H9 (cell line): ENCODE results near the gene GALNS. TPM values are rescaled to one million over a fixed set of nuclear protein-coding genes. Genes with fewer than 3 reads are reported as not detected.

ENCODE experiments used
- DNase-seq: peaks from one replicate; pipeline ENCODE4 v3.0.0-alpha.2; 2017
- H2AFZ ChIP-seq: one replicate; pipeline ENCODE4 v1.6.1; 2013; ENCODE audit warnings: mild to moderate bottlenecking, low read length, control low read depth, moderate library complexity
- H2AK5ac ChIP-seq: 2 replicates; pipeline ENCODE4 v1.6.1; 2013; ENCODE audit warnings: low read length, control low read depth, mixed read lengths; ENCODE audit not compliant: insufficient read length
- H2BK120ac ChIP-seq: one replicate; pipeline ENCODE4 v1.6.1; 2013; ENCODE audit warnings: low read depth, mild to moderate bottlenecking, low read length, control low read depth, inconsistent platforms; ENCODE audit not compliant: poor library complexity, severe bottlenecking
- H2BK12ac ChIP-seq: 2 replicates; pipeline ENCODE4 v1.6.1; 2013; ENCODE audit warnings: low read length, control low read depth, mixed read lengths, low read depth; ENCODE audit not compliant: insufficient read length
- H2BK15ac ChIP-seq: 2 replicates; pipeline ENCODE4 v1.6.1; 2013; ENCODE audit warnings: low read depth, low read length, control low read depth
- H2BK20ac ChIP-seq: one replicate; pipeline ENCODE4 v1.6.1; 2013; ENCODE audit warnings: low read depth, mild to moderate bottlenecking, low read length, control low read depth, inconsistent platforms; ENCODE audit not compliant: poor library complexity, severe bottlenecking
- H2BK5ac ChIP-seq: 2 replicates; pipeline ENCODE4 v1.6.1; 2013; ENCODE audit warnings: low read length, control low read depth, mixed read lengths; ENCODE audit not compliant: insufficient read length
- H3K14ac ChIP-seq: 2 replicates; pipeline ENCODE4 v1.6.1; 2013; ENCODE audit warnings: low read length, control low read depth; ENCODE audit not compliant: insufficient read depth
- H3K18ac ChIP-seq: 2 replicates; pipeline ENCODE4 v1.6.1; 2013; ENCODE audit warnings: low read depth, mild to moderate bottlenecking, mixed read lengths, low read length, control low read depth; ENCODE audit not compliant: insufficient read length
- H3K23ac ChIP-seq: 2 replicates; pipeline ENCODE4 v1.6.1; 2013; ENCODE audit warnings: low read length, control low read depth, mixed read lengths, low read depth; ENCODE audit not compliant: insufficient read length
- H3K23me2 ChIP-seq: 2 replicates; pipeline ENCODE4 v1.6.1; 2013; ENCODE audit warnings: low read depth, mild to moderate bottlenecking, mixed read lengths, low read length, control low read depth; ENCODE audit not compliant: insufficient read length, poor library complexity, severe bottlenecking
- H3K27ac ChIP-seq: 2 replicates; pipeline ENCODE4 v1.5.1; 2013; ENCODE audit warnings: low read length, control low read depth, mixed read lengths, low read depth; ENCODE audit not compliant: insufficient read length
- H3K27me3 ChIP-seq: 2 replicates; pipeline ENCODE4 v1.6.1; 2013; ENCODE audit warnings: low read length, control low read depth, inconsistent platforms; ENCODE audit not compliant: insufficient read depth
- H3K4ac ChIP-seq: 2 replicates; pipeline ENCODE4 v1.6.1; 2013; ENCODE audit warnings: low read depth, mild to moderate bottlenecking, control low read depth, inconsistent platforms, low read length, moderate library complexity
- H3K4me1 ChIP-seq: 2 replicates; pipeline ENCODE4 v1.6.1; 2013; ENCODE audit warnings: low read length, control low read depth, inconsistent platforms; ENCODE audit not compliant: insufficient read depth
- H3K4me2 ChIP-seq: 2 replicates; pipeline ENCODE4 v1.6.1; 2013; ENCODE audit warnings: low read length, control low read depth, mixed read lengths; ENCODE audit not compliant: insufficient read length, insufficient read depth
- H3K56ac ChIP-seq: 2 replicates; pipeline ENCODE4 v1.6.1; 2013; ENCODE audit warnings: low read depth, mild to moderate bottlenecking, mixed read lengths, low read length, control low read depth; ENCODE audit not compliant: insufficient read length
- H3K79me1 ChIP-seq: 2 replicates; pipeline ENCODE4 v1.6.1; 2013; ENCODE audit warnings: low read depth, mild to moderate bottlenecking, moderate library complexity, low read length, control low read depth, inconsistent platforms; ENCODE audit not compliant: insufficient read depth, poor library complexity, severe bottlenecking
- H3K79me2 ChIP-seq: 2 replicates; pipeline ENCODE4 v1.6.1; 2013; ENCODE audit warnings: low read length, control low read depth, inconsistent platforms; ENCODE audit not compliant: insufficient read depth
- H3K9ac ChIP-seq: 2 replicates; pipeline ENCODE4 v1.6.1; 2013; ENCODE audit warnings: low read length, control low read depth, mixed read lengths; ENCODE audit not compliant: insufficient read length; ENCODE audit errors: extremely low read depth
- H3K9me3 ChIP-seq: one replicate; pipeline ENCODE4 v1.6.1; 2013; ENCODE audit warnings: low read depth, low read length, inconsistent platforms; ENCODE audit not compliant: control insufficient read depth
- H3T11ph ChIP-seq: one replicate; pipeline ENCODE4 v1.6.1; 2013; ENCODE audit warnings: mild to moderate bottlenecking, low read length, control low read depth, inconsistent platforms
- H4K20me1 ChIP-seq: one replicate; pipeline ENCODE4 v1.6.1; 2013; ENCODE audit not compliant: control insufficient read depth, insufficient read length, insufficient read depth
- H4K5ac ChIP-seq: 2 replicates; pipeline ENCODE4 v1.6.1; 2013; ENCODE audit warnings: low read depth, mild to moderate bottlenecking, mixed read lengths, low read length, control low read depth; ENCODE audit not compliant: insufficient read length
- H4K8ac ChIP-seq: replicated peaks from 2 replicates; pipeline ENCODE4 v1.6.1; 2013; ENCODE audit warnings: low read length, control low read depth, mixed read lengths, low read depth; ENCODE audit not compliant: insufficient read length
- H4K91ac ChIP-seq: 2 replicates; pipeline ENCODE4 v1.6.1; 2013; ENCODE audit warnings: low read depth, mild to moderate bottlenecking, moderate library complexity, mixed read lengths, low read length, control low read depth; ENCODE audit not compliant: insufficient read length
- H3K27ac Mint-ChIP-seq, 3 experiments: 2 replicates in 2 of 3; 3 replicates in 1 of 3; pipeline ENCODE4 v1.8.0; 2020 to 2021; ENCODE audit warnings: mixed read lengths in 3 of 3, mild to moderate bottlenecking in 1 of 3, moderate library complexity in 1 of 3
- H3K27me3 Mint-ChIP-seq: 2 replicates; pipeline ENCODE4 v1.8.0; 2021; ENCODE audit warnings: low read depth, mild to moderate bottlenecking, moderate library complexity, mixed read lengths
- H3K36me3 Mint-ChIP-seq, 3 experiments: 2 replicates in 2 of 3; 3 replicates in 1 of 3; pipeline ENCODE4 v1.8.0; 2020 to 2021; ENCODE audit warnings: low read depth in 3 of 3, mixed read lengths in 3 of 3; ENCODE audit not compliant: insufficient read depth in 1 of 3
- H3K4me1 Mint-ChIP-seq, 2 experiments: 2 replicates each; pipeline ENCODE4 v1.8.0; 2020; ENCODE audit warnings: mixed read lengths in 2 of 2
- H3K4me3 Mint-ChIP-seq, 2 experiments: 2 replicates in 1 of 2; 3 replicates in 1 of 2; pipeline ENCODE4 v1.8.0; 2020 to 2021; ENCODE audit warnings: mild to moderate bottlenecking in 2 of 2, mixed read lengths in 2 of 2, moderate library complexity in 1 of 2
- H3K9me3 Mint-ChIP-seq, 2 experiments: 2 replicates in 1 of 2; 3 replicates in 1 of 2; pipeline ENCODE4 v1.8.0; 2020; ENCODE audit warnings: mild to moderate bottlenecking in 2 of 2, mixed read lengths in 2 of 2, moderate library complexity in 1 of 2
- WGBS: extraction: QIAGEN DNeasy Blood & Tissue Kit; methylation state at CpG from one replicate; pipeline ENCODE4 v1.1.7; 2013; ENCODE audit warnings: missing lambda C conversion rate, low lambda C conversion rate, mixed read lengths; ENCODE audit not compliant: insufficient read length; ENCODE audit errors: extremely low coverage; 5-methylcytosine and 5-hydroxymethylcytosine counted together
- total RNA-seq: library from RNA; stranded (reverse); gene quantifications from 2 replicates; pipeline ENCODE4 v1.2.1, GENCODE V29; 2021
- TF ChIP-seq, protein P1 (sequence below): fragments of 200-600 bp; sonication (generic); conservative IDR thresholded peaks from 3 replicates; pipeline ENCODE4 v1.8.0; 2021; ENCODE audit warnings: antibody characterized with exemption, mild to moderate bottlenecking

GALNS gene
- total RNA-seq, 1 experiment from 2014 or later: 20.3 TPM

DNA sequence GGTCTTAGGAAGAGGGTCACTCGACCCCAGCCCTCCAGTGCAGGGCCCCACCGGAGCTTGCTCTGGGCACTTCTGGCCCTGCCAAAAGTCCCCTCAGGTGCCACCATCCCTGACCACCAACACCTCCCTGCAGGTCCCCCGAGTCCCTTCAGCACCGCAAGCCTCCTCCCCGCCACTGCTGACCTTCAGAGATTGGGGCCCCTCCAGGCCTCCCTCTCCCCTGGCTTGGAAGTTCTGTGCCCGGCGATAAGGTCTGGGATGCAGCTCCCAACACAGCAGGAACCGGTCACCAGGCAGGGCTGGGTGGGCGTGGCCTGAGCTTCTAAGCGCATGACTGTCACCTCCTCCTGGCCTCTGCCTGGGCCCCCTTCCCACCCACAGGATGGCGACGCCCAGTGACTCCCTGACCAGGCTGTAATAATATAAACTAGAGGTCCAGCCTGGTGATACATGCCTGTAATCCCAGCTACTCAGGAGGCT lies 82.9 kb downstream of the GALNS start:
- no peak overlapping the region for H3K9ac ChIP-seq
- no peak overlapping the region for H2AK5ac ChIP-seq
- no peak overlapping the region for H2BK15ac ChIP-seq
- H4K20me1 ChIP-seq: no peaks in the 10 kb centered on the region
- TF ChIP-seq, protein P1, sequence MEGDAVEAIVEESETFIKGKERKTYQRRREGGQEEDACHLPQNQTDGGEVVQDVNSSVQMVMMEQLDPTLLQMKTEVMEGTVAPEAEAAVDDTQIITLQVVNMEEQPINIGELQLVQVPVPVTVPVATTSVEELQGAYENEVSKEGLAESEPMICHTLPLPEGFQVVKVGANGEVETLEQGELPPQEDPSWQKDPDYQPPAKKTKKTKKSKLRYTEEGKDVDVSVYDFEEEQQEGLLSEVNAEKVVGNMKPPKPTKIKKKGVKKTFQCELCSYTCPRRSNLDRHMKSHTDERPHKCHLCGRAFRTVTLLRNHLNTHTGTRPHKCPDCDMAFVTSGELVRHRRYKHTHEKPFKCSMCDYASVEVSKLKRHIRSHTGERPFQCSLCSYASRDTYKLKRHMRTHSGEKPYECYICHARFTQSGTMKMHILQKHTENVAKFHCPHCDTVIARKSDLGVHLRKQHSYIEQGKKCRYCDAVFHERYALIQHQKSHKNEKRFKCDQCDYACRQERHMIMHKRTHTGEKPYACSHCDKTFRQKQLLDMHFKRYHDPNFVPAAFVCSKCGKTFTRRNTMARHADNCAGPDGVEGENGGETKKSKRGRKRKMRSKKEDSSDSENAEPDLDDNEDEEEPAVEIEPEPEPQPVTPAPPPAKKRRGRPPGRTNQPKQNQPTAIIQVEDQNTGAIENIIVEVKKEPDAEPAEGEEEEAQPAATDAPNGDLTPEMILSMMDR: no peak
- Mint-ChIP-seq H3K27ac (peak overlapping the region in 1 of 3 experiments; percentile 59; a peak in 1 of 7 replicates), H3K4me1 (peaks cover 30 to 58% of the 10 kb centered on the region in 2 experiments), H3K4me3 (no peak overlapping the region), H3K27me3 (no peaks in the 10 kb centered on the region), H3K36me3 (no peaks in the 10 kb centered on the region), H3K9me3 (no peaks in the 10 kb centered on the region)
- no peak overlapping the region for H3K4ac ChIP-seq
- no peaks in the 10 kb centered on the region for H3K27me3 ChIP-seq
- H3K79me2 ChIP-seq: no peaks in the 10 kb centered on the region
- no peak overlapping the region for H3T11ph ChIP-seq
- no peak overlapping the region for H3K14ac ChIP-seq
- H3K23me2 ChIP-seq: no peaks in the 10 kb centered on the region
- no peak for DNase-seq
- WGBS: no CpG with 5 or more reads among the region's 12 CpGs
- H2BK20ac ChIP-seq: no peak overlapping the region
- H2AFZ ChIP-seq: no peak overlapping the region
- H4K91ac ChIP-seq: no peak overlapping the region
- H2BK120ac ChIP-seq: no peak overlapping the region
- no peak overlapping the region for H4K5ac ChIP-seq
- H3K4me2 ChIP-seq: no peak overlapping the region
- H3K23ac ChIP-seq: no peak overlapping the region
- H3K18ac ChIP-seq: no peak overlapping the region
- H2BK12ac ChIP-seq: no peak overlapping the region
- no peaks in the 10 kb centered on the region for H3K4me1 ChIP-seq
- H3K9me3 ChIP-seq: no peaks in the 10 kb centered on the region
- no peak overlapping the region for H3K56ac ChIP-seq
- H4K8ac ChIP-seq: no peak overlapping the region
- no peak overlapping the region for H2BK5ac ChIP-seq
- H3K79me1 ChIP-seq: no peaks in the 10 kb centered on the region
- H3K27ac ChIP-seq: no peak overlapping the region
